ENCODE data around the gene TBC1D22A.

- TF ChIP-seq CTCF (IDR thresholded peaks at IDR 0.05) (no peak), POLR2A (IDR thresholded peaks at IDR 0.05) (no peak)
Observed at GRCh38 chr22:47221840-47222615, 459.6 kb downstream of the TBC1D22A start.
